Mesendoderm (in vitro differentiated cells): ENCODE measurements around the gene NFAT5.
"Not testable (repeated sequence)": the region's sequence is repeated elsewhere in the genome, so short reads cannot be mapped to it uniquely, and the experiment has no call there.

Experiments
- DNase-seq: peaks from one replicate; pipeline ENCODE4 v3.0.0; 2013
- H2AK5ac ChIP-seq: 2 replicates; pipeline ENCODE4 v1.6.1; 2013; ENCODE audit warnings: low read length, inconsistent platforms
- H2BK120ac ChIP-seq: 2 replicates; pipeline ENCODE4 v1.6.1; 2013; ENCODE audit warnings: low read depth, mild to moderate bottlenecking, low read length, moderate library complexity, mixed read lengths
- H2BK15ac ChIP-seq: replicated peaks from 2 replicates; pipeline ENCODE4 v1.6.1; 2013; ENCODE audit warnings: low read depth, mild to moderate bottlenecking, moderate library complexity
- H2BK5ac ChIP-seq: 2 replicates; pipeline ENCODE4 v1.6.1; 2013; ENCODE audit warnings: low read length, inconsistent platforms
- H3K18ac ChIP-seq: 2 replicates; pipeline ENCODE4 v1.6.1; 2013; ENCODE audit warnings: mild to moderate bottlenecking, low read length, mixed read lengths
- H3K23ac ChIP-seq: one replicate; pipeline ENCODE4 v1.6.1; 2013; ENCODE audit warnings: low read length
- H3K27ac ChIP-seq: 2 replicates; pipeline ENCODE4 v1.5.1; 2013; ENCODE audit warnings: low read depth, mild to moderate bottlenecking, inconsistent platforms, low read length, moderate library complexity
- H3K27me3 ChIP-seq: 2 replicates; pipeline ENCODE4 v1.6.1; 2013; ENCODE audit warnings: low read length, control low read depth, mild to moderate bottlenecking, inconsistent platforms; ENCODE audit not compliant: insufficient read depth, poor library complexity
- H3K36me3 ChIP-seq: 2 replicates; pipeline ENCODE4 v1.6.1; 2013; ENCODE audit warnings: low read length, inconsistent platforms; ENCODE audit not compliant: control insufficient read depth, insufficient read depth
- H3K4ac ChIP-seq: one replicate; pipeline ENCODE4 v1.6.1; 2013; ENCODE audit warnings: low read depth, mild to moderate bottlenecking, low read length, moderate library complexity
- H3K4me1 ChIP-seq: 2 replicates; pipeline ENCODE4 v1.6.1; 2013; ENCODE audit warnings: low read depth, low read length, inconsistent platforms; ENCODE audit not compliant: control insufficient read depth
- H3K4me2 ChIP-seq: 2 replicates; pipeline ENCODE4 v1.6.1; 2013; ENCODE audit warnings: low read length
- H3K4me3 ChIP-seq: 2 replicates; pipeline ENCODE4 v1.5.1; 2013; ENCODE audit warnings: mild to moderate bottlenecking, low read length
- H3K56ac ChIP-seq: one replicate; pipeline ENCODE4 v1.6.1; 2013; ENCODE audit warnings: low read length
- H3K79me1 ChIP-seq: 2 replicates; pipeline ENCODE4 v1.6.1; 2013; ENCODE audit warnings: low read length, inconsistent platforms
- H3K79me2 ChIP-seq: 2 replicates; pipeline ENCODE4 v1.6.1; 2013; ENCODE audit warnings: mild to moderate bottlenecking, low read length; ENCODE audit not compliant: control insufficient read depth, insufficient read depth
- H3K9ac ChIP-seq: 2 replicates; pipeline ENCODE4 v1.6.1; 2013; ENCODE audit warnings: low read length, inconsistent platforms
- H4K5ac ChIP-seq: one replicate; pipeline ENCODE4 v1.6.1; 2013; ENCODE audit warnings: low read length
- H4K8ac ChIP-seq: one replicate; pipeline ENCODE4 v1.6.1; 2013; ENCODE audit warnings: low read depth, mild to moderate bottlenecking, control low read depth, low read length, moderate library complexity
- WGBS: extraction: QIAGEN DNeasy Blood & Tissue Kit; methylation state at CpG from one replicate; pipeline ENCODE4 v1.1.7; 2013; ENCODE audit warnings: low lambda C conversion rate, missing lambda C conversion rate; ENCODE audit not compliant: insufficient coverage; ENCODE audit errors: extremely low coverage; 5-methylcytosine and 5-hydroxymethylcytosine counted together

The NFAT5 gene

GRCh38 chr16:69626256-69626655 is 60.5 kb downstream of the NFAT5 start:
- no peak overlapping the region for H3K27ac ChIP-seq
- no peak for DNase-seq
- no CpG with 5 or more reads among the region's 2 CpGs for WGBS
- no peak overlapping the region for H3K4me2 ChIP-seq
- H3K18ac ChIP-seq, result no peak overlapping the region
- no peaks in the 10 kb centered on the region for H3K79me2 ChIP-seq
- H4K5ac ChIP-seq, result no peak overlapping the region
- H3K9ac ChIP-seq, result no peak overlapping the region
- no peak overlapping the region for H4K8ac ChIP-seq
- no peaks in the 10 kb centered on the region for H3K79me1 ChIP-seq
- no peak overlapping the region for H3K4me3 ChIP-seq
- no peak overlapping the region for H2AK5ac ChIP-seq
- H3K36me3 ChIP-seq, result no peaks in the 10 kb centered on the region
- no peaks in the 10 kb centered on the region for H3K27me3 ChIP-seq
- no peaks in the 10 kb centered on the region for H3K4me1 ChIP-seq
- H2BK15ac ChIP-seq, result no peak overlapping the region
- H2BK120ac ChIP-seq, result no peak overlapping the region
- no peak overlapping the region for H3K56ac ChIP-seq
- H2BK5ac ChIP-seq, result no peak overlapping the region
- no peak overlapping the region for H3K4ac ChIP-seq
- H3K23ac ChIP-seq, result no peak overlapping the region

- Histone ChIP-seq H3K36me3 (no peaks in the 10 kb centered on the region), H4K8ac (no peak overlapping the region)
Measured at GRCh38 chr16:69632828-69633227, 67.1 kb downstream of the NFAT5 start.

GRCh38 chr16:69633375-69633774 is 67.6 kb downstream of the NFAT5 start:
- Histone ChIP-seq H3K4ac (no peak overlapping the region), H2BK5ac (no peak overlapping the region), H3K23ac (no peak overlapping the region), H4K5ac (no peak overlapping the region), H3K36me3 (no peaks in the 10 kb centered on the region), H2BK120ac (no peak overlapping the region), H3K27me3 (no peaks in the 10 kb centered on the region), H3K4me1 (no peaks in the 10 kb centered on the region), H3K79me1 (no peaks in the 10 kb centered on the region), H2BK15ac (no peak overlapping the region), H3K9ac (no peak overlapping the region), H4K8ac (no peak overlapping the region), H3K4me2 (no peak overlapping the region), H3K79me2 (no peaks in the 10 kb centered on the region), H3K4me3 (no peak overlapping the region), H2AK5ac (no peak overlapping the region), H3K18ac (no peak overlapping the region), H3K56ac (no peak overlapping the region), H3K27ac (no peak overlapping the region)
- DNase-seq, result no peak

More at GRCh38 chr16:69632828-69633227, 67.1 kb downstream of the NFAT5 start:
- Histone ChIP-seq H2BK120ac (no peak overlapping the region), H3K79me2 (no peaks in the 10 kb centered on the region), H4K5ac (no peak overlapping the region), H3K56ac (no peak overlapping the region), H3K4me2 (no peak overlapping the region), H3K23ac (no peak overlapping the region), H2BK5ac (no peak overlapping the region), H3K27ac (no peak overlapping the region), H3K79me1 (no peaks in the 10 kb centered on the region), H3K18ac (no peak overlapping the region), H3K4ac (no peak overlapping the region), H3K27me3 (no peaks in the 10 kb centered on the region), H2BK15ac (no peak overlapping the region), H3K9ac (no peak overlapping the region), H3K4me1 (no peaks in the 10 kb centered on the region), H2AK5ac (no peak overlapping the region), H3K4me3 (no peak overlapping the region)
- DNase-seq, result no peak

GRCh38 chr16:69636563-69637146 is 70.9 kb downstream of the NFAT5 start:
- not testable (repeated sequence) for H2BK5ac ChIP-seq, H3K4me2 ChIP-seq, H4K8ac ChIP-seq, DNase-seq, H3K4ac ChIP-seq, H2BK15ac ChIP-seq, H3K27ac ChIP-seq, H3K79me2 ChIP-seq, H2AK5ac ChIP-seq, H3K9ac ChIP-seq, H3K4me1 ChIP-seq, H3K4me3 ChIP-seq, H3K36me3 ChIP-seq, H3K18ac ChIP-seq, H3K27me3 ChIP-seq, H2BK120ac ChIP-seq, H3K79me1 ChIP-seq, H4K5ac ChIP-seq, H3K56ac ChIP-seq, H3K23ac ChIP-seq
- WGBS, result no CpG with 5 or more reads among the region's 3 CpGs

- not testable (repeated sequence) for H2AK5ac ChIP-seq, H3K79me1 ChIP-seq, H2BK5ac ChIP-seq, H4K8ac ChIP-seq, H3K4ac ChIP-seq, H3K4me2 ChIP-seq, H2BK15ac ChIP-seq, H3K9ac ChIP-seq, H3K27ac ChIP-seq, DNase-seq, H2BK120ac ChIP-seq, H3K23ac ChIP-seq, H3K27me3 ChIP-seq, H3K36me3 ChIP-seq, H3K18ac ChIP-seq, H4K5ac ChIP-seq, H3K4me3 ChIP-seq, H3K79me2 ChIP-seq, H3K56ac ChIP-seq, H3K4me1 ChIP-seq
- WGBS, result no CpG with 5 or more reads among the region's 3 CpGs
Measured at GRCh38 chr16:69637206-69637865, 71.6 kb downstream of the NFAT5 start.

GRCh38 chr16:69643997-69644396 is 78.2 kb downstream of the NFAT5 start:
- H3K4me2 ChIP-seq, H3K27ac ChIP-seq, H3K23ac ChIP-seq, H4K8ac ChIP-seq, H3K79me1 ChIP-seq, H2BK15ac ChIP-seq, H2AK5ac ChIP-seq, H4K5ac ChIP-seq, H3K56ac ChIP-seq, H3K27me3 ChIP-seq, H3K18ac ChIP-seq, H3K79me2 ChIP-seq, H2BK5ac ChIP-seq, H3K9ac ChIP-seq, DNase-seq, H3K4me1 ChIP-seq, H3K36me3 ChIP-seq, H3K4me3 ChIP-seq, H3K4ac ChIP-seq, H2BK120ac ChIP-seq: not testable (repeated sequence)
- WGBS, result no CpG with 5 or more reads among the region's 3 CpGs
